GM12864 (cell line): Measurements from ENCODE around the gene TMTC4.

ENCODE experiments used
- DNase-seq: peaks from one replicate; pipeline ENCODE4 v3.0.0-alpha.2; 2011; ENCODE audit warnings: low read depth
- H3K4me3 ChIP-seq: 2 replicates; pipeline ENCODE4 v1.5.1; 2011; ENCODE audit warnings: mild to moderate bottlenecking, low read depth, low read length, control low read depth
- CTCF ChIP-seq: IDR thresholded peaks from 2 replicates; pipeline ENCODE4 v1.5.1; 2011; ENCODE audit warnings: low read depth, mild to moderate bottlenecking, moderate library complexity, low read length, control low read depth, inconsistent platforms; ENCODE audit errors: missing control alignments

TMTC4 gene

DNA sequence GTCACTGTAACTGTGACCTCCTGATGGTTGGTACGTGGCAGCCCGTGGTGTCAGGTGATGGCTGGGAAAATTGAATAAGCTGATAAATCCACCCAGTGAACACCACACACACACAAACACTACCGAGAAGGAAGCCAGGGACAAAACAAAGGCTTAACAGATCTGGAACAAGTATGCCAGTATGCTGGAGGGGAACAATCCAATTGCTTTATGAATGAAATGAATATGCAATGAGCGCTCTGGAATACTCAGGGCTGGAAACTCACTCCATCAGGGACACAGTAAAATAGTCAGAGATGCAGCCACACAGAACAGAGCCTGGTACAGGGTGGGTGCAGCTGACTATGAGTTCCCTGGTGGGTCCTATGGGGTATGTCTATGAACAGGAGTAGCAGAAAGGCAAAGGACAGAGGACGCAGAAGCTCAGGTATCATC lies 16.7 kb downstream of the TMTC4 start:
- TF ChIP-seq CTCF, result no peak
- DNase-seq, result no peak
- no peak overlapping the region for H3K4me3 ChIP-seq

DNA sequence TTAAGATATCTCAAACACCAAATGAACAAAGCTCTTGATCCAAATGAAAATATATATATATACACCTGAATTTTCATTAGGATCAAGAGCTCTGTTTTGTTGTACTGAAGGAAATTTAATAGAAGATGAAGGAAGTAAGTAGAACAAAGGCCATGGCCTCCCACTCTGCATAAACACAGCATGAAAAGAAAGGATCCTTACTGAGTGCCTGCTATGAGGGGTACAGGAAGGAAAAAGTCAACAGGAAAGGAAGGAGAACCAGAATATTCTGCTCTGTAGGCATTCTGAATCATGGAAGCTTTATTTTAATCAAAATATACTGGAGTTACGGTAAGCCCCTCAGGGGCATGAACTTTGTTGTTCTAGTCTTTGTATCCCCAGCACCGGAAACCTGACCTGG lies 22.1 kb downstream of the TMTC4 start:
- no peak for DNase-seq
- no peak for TF ChIP-seq CTCF
- no peak overlapping the region for H3K4me3 ChIP-seq

- DNase-seq, result no peak
- no peak for TF ChIP-seq CTCF
- no peak overlapping the region for H3K4me3 ChIP-seq
Observed at GRCh38 chr13:100650326-100650725, 24.3 kb downstream of the TMTC4 start.

- no peak overlapping the region for H3K4me3 ChIP-seq
- no peak for DNase-seq
- TF ChIP-seq CTCF, result no peak
Observed at GRCh38 chr13:100648354-100648753, 26.2 kb downstream of the TMTC4 start.

DNA sequence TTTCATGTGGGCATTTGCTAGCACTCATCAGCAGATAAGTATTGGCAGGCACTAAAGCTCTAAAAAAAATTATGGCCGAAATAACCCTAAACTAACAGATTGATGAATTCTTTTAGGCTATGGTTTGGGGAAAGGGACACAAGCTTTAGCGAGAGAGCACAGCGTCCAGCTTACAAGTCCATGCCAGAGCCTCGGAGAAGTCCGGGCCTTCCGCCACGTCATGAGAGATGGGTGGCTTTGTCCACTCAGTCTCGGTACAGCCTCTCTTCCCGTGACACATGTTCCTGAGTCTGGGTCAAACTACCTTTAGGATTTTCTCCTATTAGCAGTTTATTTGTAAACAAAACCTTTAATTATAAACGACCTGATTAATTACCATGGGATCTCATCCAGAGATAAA lies 27.7 kb downstream of the TMTC4 start:
- DNase-seq, result no peak
- H3K4me3 ChIP-seq, result no peak overlapping the region
- no peak for TF ChIP-seq CTCF

DNA sequence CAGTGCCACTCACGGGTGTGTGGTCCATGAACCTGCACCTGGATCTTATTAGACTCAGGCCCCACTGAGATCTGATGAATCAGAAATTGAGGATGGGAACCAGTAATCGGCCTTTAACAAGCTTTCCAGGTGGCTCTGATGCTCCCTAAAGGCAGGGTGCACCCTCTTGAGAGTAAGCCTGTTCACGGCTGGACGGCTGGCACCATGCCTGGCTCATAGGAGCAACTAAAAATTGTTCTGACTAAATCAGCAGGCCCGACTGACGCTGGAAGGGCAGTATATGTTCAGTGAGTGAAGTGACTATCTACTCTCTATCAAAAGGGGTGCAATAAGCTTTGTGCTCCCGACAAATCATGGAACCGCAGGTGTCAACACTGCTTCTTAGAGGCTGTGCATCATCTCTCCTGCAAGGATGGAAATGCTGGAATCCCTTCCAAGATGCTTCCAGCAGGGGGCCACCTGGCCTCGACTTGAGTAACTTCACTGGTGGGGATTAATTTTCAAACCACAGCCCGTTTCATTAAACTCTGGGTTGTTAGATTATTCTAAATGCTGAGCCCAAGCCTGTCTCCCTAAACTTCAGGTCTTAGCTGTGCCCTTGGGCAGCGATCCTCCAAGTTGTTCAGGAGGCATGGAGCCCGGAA lies 28.4 kb downstream of the TMTC4 start:
- no peak for DNase-seq
- TF ChIP-seq CTCF, result peak; percentile 24
- H3K4me3 ChIP-seq, result no peak overlapping the region

DNA sequence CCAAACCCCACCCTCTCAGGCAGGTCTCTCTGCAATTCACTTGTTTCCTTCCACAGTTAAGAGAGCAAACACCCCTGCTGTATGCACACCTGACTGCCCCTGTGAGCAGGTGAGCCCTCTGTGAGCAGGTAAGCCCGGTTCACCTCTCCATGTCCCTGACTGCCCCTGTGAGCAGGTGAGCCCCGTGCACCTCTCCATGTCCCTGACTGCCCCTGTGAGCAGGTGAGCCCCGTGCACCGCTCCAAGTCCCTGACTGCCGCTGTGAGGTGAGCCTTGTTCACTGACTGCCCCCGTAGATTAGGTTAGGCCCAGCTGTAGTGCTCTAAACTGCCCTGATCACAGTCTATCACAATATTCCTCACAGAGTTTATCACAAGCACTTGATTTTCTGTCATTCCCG lies 29.2 kb downstream of the TMTC4 start:
- no peak for TF ChIP-seq CTCF
- DNase-seq, result no peak
- H3K4me3 ChIP-seq, result no peak overlapping the region
